CD1c-positive myeloid dendritic cell (primary cell): ENCODE measurements around the gene S1PR3.

Experiments
- DNase-seq: peaks from one replicate; pipeline ENCODE4 v3.0.0-alpha.2; 2016; ENCODE audit errors: extremely low spot score

The S1PR3 gene

DNA sequence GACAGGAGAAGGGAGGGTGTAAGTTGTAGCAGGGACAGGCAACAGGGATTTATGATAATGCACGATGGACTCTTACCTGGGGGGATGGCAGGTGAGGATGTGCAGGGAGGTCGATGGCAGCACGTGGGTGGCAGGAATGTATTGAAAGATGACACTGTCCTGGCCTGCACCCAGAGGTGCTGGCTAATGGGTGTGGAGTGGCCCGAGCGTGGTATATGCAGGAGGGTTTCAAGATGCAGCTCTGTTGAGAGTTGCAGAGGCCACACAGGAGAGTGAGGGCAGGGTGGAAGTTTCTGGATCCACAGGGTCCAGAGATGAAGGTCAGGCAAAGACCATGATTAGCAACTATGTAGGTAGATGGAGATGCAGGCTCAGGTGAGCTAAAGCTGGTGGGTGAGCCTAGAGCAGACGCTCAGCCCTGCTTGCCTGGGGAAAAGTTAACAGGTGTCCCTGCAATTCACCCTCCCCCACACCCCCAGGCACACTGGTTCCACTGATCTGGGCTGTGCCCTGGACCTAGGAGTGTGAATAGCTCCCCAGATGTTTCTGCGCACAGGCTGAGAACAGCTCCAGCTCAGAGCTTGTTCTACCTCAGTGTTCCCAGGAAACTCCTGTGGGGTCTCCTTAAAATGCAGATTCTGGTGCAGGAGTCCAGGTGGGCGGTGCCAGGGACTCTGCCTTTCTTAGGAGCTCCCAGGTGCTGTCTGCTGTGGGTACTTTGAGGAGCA is 21.5 kb upstream of the S1PR3 start:
- no peak for DNase-seq

DNA sequence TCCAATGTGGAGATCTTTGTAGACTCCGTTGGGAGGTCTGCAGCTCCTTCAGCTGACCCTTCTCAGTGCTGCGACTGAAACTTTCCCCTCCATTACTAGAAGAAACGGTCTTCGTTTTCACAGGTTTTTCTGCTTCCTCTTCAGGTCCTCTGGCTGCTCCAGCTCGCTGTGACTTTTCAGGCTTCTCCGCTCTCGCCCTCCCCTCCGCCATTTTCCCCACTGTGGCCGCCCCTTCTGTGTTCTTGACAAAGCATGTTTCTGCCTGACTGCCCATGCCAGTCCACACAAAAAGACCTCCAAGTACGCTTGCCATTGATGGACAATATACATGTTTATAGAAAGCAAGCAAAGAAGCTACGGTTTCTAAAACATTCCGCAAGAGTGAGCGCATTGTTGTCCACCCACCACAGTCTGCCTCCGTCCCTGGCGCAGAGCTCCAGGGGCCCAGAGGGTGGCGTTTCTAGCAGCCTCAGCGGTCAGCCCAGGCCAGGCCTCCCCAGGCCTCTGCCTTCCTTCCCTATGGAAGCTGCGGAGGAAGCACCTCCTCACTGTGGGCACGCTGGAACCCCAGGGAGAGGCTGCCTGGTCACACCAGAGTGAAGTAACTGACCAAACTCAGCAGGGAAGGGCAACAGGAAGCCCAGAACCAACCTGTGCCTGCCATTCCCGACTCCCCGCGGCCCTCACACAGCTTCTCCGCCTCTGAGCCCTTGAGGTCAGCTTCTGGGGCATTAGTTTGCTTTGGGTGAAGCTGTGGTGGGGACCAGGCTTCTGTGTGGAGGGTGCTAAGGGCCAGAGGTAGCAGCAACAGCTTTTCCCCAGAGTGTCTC is 19.9 kb upstream of the S1PR3 start:
- no peak for DNase-seq

GRCh38 chr9:88972401-88972800 is 18.9 kb upstream of the S1PR3 start:
- no peak for DNase-seq

GRCh38 chr9:88973281-88974045 is 17.8 kb upstream of the S1PR3 start:
- no peak for DNase-seq

- DNase-seq = no peak
Measured at GRCh38 chr9:88974641-88975040, 16.6 kb upstream of the S1PR3 start.

GRCh38 chr9:88975966-88976889 is 15.0 kb upstream of the S1PR3 start:
- DNase-seq = no peak

DNA sequence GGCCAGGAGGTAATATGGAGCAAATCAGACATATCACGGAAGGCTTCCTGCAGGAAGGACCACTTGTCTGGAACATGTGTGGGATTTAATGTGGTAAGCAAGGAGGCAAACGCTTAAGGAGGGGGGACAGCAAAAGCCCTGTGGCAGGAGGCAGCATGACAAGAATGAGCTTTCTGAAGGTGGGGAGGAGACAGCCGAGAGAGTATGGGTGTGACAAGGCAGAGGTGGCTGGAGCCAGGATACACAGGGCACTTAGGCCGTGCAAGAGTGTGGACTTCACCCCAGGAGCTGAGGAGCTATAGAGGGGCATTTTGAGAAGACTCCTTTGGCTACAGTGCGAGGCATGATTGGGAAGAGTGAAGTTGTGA is 14.4 kb upstream of the S1PR3 start:
- DNase-seq = no peak

DNA sequence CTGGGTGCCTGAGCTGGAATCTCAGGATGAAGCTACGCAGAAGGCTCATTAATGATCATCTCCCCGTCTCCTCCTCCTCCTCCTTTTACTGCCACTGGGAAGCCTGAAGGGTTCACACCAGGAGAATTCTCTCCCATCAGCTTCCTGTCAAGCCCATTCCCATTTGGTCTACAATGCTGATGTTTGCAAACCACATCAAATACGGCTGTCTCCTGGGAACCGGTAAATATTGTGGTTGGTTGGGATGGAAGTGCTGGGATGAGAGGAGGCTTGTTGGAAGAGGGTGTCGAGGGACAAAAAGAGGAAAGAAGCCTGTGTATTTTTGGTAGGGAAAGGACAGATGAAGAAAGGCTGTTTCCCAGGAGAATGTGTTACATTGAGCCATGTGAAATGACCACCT is 13.2 kb upstream of the S1PR3 start:
- no peak for DNase-seq

GRCh38 chr9:88979021-88979420 is 12.2 kb upstream of the S1PR3 start:
- DNase-seq = no peak

DNA sequence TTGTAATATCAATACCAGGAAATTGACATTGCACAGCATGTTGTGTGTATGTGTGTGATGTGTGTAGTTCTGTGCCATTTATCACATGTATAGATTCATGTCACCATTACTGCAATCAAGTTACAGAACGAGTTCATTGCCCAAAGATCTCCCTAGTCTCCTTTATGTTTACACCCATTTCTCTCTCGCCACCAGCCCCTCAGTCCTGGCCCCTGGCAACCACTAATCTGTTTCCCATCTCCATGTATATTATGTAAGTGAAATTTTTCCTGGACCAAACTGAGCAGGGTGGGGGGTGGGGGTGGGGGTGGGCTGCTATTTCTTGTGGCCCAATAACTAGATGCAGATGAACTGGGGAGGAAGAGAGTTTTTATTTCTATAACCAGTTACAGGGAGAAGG is 11.5 kb upstream of the S1PR3 start:
- DNase-seq = no peak

GRCh38 chr9:88980740-88981203 is 10.5 kb upstream of the S1PR3 start:
- DNase-seq = no peak

- DNase-seq = no peak
Measured at GRCh38 chr9:88983865-88984542, 7.3 kb upstream of the S1PR3 start.

DNA sequence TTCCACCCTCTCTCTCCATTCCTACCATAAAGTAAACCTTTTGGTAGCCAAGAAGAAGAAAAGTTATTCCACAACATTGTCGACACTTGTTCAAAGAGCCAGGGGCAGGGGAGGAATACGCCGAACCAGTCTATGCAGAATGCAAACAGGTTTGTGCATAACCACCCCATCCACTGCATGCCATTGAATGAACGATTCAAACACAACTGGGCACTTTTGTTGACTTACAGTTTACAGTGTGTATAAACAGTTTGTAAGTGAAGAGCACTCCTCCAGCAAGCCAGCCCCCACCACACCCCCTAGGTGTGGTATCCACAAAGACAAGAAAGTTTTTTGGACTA is 6.8 kb upstream of the S1PR3 start:
- no peak for DNase-seq

DNA sequence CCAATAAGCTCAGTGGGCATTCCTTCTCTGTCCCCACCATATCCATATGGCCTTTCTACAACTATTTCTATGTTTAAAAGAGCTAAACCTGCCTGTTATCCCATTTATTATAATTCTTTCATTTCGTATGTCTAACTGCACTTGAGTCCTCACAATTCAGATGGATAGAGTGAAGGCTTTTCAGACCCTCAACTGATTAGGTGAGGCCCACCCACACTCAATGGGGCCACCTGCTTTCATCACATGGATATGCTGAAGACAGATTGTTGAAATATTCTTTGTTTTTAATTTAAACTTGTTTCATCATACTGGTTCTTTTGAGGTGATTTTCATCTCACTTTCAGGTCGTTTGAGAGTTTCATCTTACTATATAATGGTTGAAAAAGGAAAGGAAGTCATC is 5.7 kb upstream of the S1PR3 start:
- no peak for DNase-seq

DNA sequence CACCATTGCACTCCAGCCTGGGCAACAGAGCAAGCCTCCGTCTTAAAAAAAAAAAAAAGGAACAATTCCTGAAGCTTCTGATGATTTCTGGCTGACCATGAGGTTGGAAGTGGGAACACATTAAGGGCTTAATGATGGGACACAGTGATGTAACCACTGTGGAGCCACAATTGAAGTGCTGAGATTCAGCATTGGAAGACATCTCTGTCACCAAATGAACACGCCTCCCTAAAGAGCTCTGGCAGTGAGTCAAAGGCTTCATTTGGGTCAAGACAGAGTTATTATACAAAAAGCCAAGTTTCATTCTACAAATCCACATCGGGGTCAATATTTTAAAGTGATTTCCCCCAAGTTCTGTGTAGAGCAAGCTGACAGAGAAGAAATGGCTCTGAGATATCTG is 4.5 kb upstream of the S1PR3 start:
- no peak for DNase-seq

- DNase-seq = no peak
Measured at GRCh38 chr9:88987661-88988060, 3.6 kb upstream of the S1PR3 start.

- DNase-seq = peak; percentile 81
Measured at GRCh38 chr9:88988796-88989641, 2.2 kb upstream of the S1PR3 start.

DNA sequence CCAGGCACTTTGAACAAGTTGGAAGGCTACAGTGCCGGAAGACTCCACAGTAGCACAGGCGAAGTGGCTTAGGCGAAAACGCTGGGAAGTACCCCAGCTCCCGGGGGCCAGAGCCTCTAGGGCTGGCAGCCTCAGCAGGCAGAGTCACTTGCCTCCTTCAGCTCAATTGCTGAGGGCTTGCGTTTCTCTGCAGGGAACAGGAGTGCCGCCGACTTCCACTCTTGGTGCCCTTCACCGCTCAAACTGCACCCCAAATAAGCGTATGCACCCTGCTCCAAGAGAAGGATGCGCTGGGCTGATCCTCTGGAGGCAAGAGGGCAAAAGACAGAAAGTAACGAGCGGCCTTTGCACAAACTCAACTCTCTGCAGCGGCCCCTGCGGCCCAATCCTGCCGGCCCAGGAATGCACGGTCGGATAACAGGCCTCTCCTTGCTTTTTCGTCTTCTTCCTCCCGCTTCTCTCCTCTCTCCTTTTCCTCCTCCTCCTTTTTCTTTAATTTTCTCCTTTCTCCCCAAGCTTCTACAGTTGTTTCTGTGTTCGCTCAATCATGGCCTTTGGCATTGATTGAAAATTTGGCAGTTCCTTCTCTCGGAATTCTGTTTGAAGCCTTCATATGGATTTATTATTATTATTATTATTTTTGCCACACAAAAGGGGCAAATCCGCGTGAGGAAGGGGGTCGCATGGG is 1.1 kb upstream of the S1PR3 start:
- DNase-seq = no peak

- no peak for DNase-seq
Measured at GRCh38 chr9:88990729-88991065, 571 bp upstream of the S1PR3 start.

DNA sequence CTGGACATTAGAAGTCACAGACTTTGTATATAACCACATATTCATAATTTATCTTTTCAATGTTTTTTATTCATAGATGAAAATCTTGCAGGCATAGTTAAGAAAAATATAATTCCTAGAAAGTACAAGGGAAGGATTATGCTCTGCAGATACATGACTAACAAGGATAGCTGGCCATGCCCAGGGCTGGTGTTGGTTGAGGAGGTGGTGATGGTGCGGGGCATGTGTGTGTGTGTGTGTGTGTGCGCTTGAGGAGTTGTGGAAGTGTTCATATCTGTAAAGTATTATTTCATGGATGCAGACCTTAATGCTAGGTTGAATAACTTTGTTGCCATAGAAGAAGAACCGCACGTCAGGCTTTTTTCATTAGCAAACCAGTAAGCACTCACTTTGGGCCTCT is 1.3 kb downstream of the S1PR3 start:
- DNase-seq = no peak
